ENCODE measurements around the gene GPHN.
A peak's percentile ranks its signal among the peaks of the same experiment; 100 is the strongest.

Gene GPHN

DNA sequence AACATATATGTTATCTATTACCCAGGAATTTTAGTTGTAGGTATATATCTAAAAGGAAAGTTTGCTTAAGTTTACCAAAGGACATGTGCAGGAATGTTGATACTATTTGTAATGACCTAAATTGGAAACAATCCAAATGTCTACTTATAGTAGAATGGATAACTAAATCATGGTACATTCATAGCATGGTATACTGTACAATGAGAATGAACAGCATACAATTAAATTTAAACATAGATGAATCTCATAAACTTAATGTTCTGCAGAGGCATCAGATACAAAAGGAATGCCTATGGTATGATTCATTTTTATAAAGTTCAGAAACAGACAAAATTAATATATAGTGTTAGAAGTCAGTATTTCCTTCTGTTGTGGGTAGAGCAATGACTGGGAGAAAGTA, 135.4 kb downstream of the GPHN start:
- no peaks in the 10 kb centered on the region for H3K27me3 ChIP-seq (ENCODE audit: control insufficient read depth in 5 of 5, insufficient read depth in 4 of 5, low read length in 5 of 5)
- no peak overlapping the region for H3K4me3 ChIP-seq (ENCODE audit: low read depth in 1 of 5, low read length in 5 of 5)
- H3K9me3 ChIP-seq (ENCODE audit: control insufficient read depth in 5 of 5, low read length in 5 of 5), result no peaks in the 10 kb centered on the region
- no peaks in the 10 kb centered on the region for H3K36me3 ChIP-seq (ENCODE audit: control insufficient read depth in 5 of 5, insufficient read depth in 5 of 5, low read length in 5 of 5)
- no peak overlapping the region for H3K27ac ChIP-seq (ENCODE audit: low read depth, low read length)
- no peaks in the 10 kb centered on the region for H3K4me1 ChIP-seq (ENCODE audit: control insufficient read depth in 5 of 5, insufficient read depth in 5 of 5, low read length in 5 of 5)
- H3K9ac ChIP-seq (ENCODE audit: low read length in 5 of 5), result no peak overlapping the region

GRCh38 chr14:66645716-66646115, 137.8 kb downstream of the GPHN start:
- Histone ChIP-seq H3K36me3 (ENCODE audit: control insufficient read depth in 5 of 5, insufficient read depth in 5 of 5, low read length in 5 of 5) (no peaks in the 10 kb centered on the region), H3K27ac (ENCODE audit: low read depth, low read length) (no peak overlapping the region), H3K27me3 (ENCODE audit: control insufficient read depth in 5 of 5, insufficient read depth in 4 of 5, low read length in 5 of 5) (no peaks in the 10 kb centered on the region), H3K4me1 (ENCODE audit: control insufficient read depth in 5 of 5, insufficient read depth in 5 of 5, low read length in 5 of 5) (peaks cover 0 to 11% (median 0%) of the 10 kb centered on the region in 5 donors), H3K9me3 (ENCODE audit: control insufficient read depth in 5 of 5, low read length in 5 of 5) (no peaks in the 10 kb centered on the region), H3K4me3 (ENCODE audit: low read depth in 1 of 5, low read length in 5 of 5) (no peak overlapping the region), H3K9ac (ENCODE audit: low read length in 5 of 5) (no peak overlapping the region)

- Histone ChIP-seq H3K36me3 (ENCODE audit: control insufficient read depth in 5 of 5, insufficient read depth in 5 of 5, low read length in 5 of 5) (no peaks in the 10 kb centered on the region), H3K27me3 (ENCODE audit: control insufficient read depth in 5 of 5, insufficient read depth in 4 of 5, low read length in 5 of 5) (no peaks in the 10 kb centered on the region), H3K4me1 (ENCODE audit: control insufficient read depth in 5 of 5, insufficient read depth in 5 of 5, low read length in 5 of 5) (peaks cover 8 to 26% (median 16%) of the 10 kb centered on the region in 5 donors), H3K27ac (ENCODE audit: low read depth, low read length) (no peak overlapping the region), H3K9ac (ENCODE audit: low read length in 5 of 5) (no peak overlapping the region), H3K4me3 (ENCODE audit: low read depth in 1 of 5, low read length in 5 of 5) (no peak overlapping the region), H3K9me3 (ENCODE audit: control insufficient read depth in 5 of 5, low read length in 5 of 5) (no peaks in the 10 kb centered on the region)
These were observed 141.6 kb downstream of the GPHN start for GRCh38 chr14:66649498-66649897.

- no peaks in the 10 kb centered on the region for H3K9me3 ChIP-seq (ENCODE audit: control insufficient read depth in 5 of 5, low read length in 5 of 5)
- no peaks in the 10 kb centered on the region for H3K36me3 ChIP-seq (ENCODE audit: control insufficient read depth in 5 of 5, insufficient read depth in 5 of 5, low read length in 5 of 5)
- no peak overlapping the region for H3K9ac ChIP-seq (ENCODE audit: low read length in 5 of 5)
- no peaks in the 10 kb centered on the region for H3K27me3 ChIP-seq (ENCODE audit: control insufficient read depth in 5 of 5, insufficient read depth in 4 of 5, low read length in 5 of 5)
- peak overlapping the region in 1 of 5 donors; percentile 8 for H3K4me3 ChIP-seq (ENCODE audit: low read depth in 1 of 5, low read length in 5 of 5)
- peaks cover 8 to 26% (median 16%) of the 10 kb centered on the region in 5 donors for H3K4me1 ChIP-seq (ENCODE audit: control insufficient read depth in 5 of 5, insufficient read depth in 5 of 5, low read length in 5 of 5)
- peak overlapping the region; percentile 69 for H3K27ac ChIP-seq (ENCODE audit: low read depth, low read length)
These were observed 142.6 kb downstream of the GPHN start for GRCh38 chr14:66650491-66650911.

DNA sequence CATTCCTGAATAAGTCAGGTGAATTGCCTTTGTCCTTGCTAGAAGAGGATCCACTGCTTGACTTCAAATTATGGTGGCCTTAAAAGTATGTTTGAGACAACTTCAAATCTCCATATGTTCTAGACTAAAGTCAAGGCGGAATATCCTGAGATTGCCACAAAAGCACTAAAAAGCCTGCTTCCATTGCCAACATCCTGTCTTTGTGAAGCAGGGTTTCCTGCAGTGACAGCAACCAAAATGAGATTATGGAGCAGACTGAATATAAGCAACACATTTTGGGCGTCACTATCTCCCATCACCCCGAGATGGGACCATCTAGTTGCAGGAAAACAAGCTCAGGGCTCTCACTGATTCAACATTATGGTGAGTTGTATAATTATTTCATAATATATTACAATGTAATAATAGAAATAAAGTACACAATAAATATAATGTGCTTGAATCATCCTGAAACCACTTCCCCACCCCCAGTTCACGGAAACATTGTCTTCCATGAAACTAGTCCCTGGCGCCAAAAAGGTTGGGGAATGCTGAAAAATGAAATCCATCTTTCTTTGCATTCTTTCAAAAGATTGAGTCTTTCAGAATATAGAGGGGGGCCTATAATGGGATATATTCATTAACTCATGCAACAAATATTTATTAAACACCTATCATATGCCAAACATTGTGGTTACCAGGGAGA, 143.7 kb downstream of the GPHN start:
- no peaks in the 10 kb centered on the region for H3K27me3 ChIP-seq (ENCODE audit: control insufficient read depth in 5 of 5, insufficient read depth in 4 of 5, low read length in 5 of 5)
- H3K36me3 ChIP-seq (ENCODE audit: control insufficient read depth in 5 of 5, insufficient read depth in 5 of 5, low read length in 5 of 5), result no peaks in the 10 kb centered on the region
- H3K27ac ChIP-seq (ENCODE audit: low read depth, low read length), result peak overlapping the region; percentile 69
- H3K4me1 ChIP-seq (ENCODE audit: control insufficient read depth in 5 of 5, insufficient read depth in 5 of 5, low read length in 5 of 5), result peaks cover 8 to 26% (median 16%) of the 10 kb centered on the region in 5 donors
- H3K9ac ChIP-seq (ENCODE audit: low read length in 5 of 5), result no peak overlapping the region
- H3K9me3 ChIP-seq (ENCODE audit: control insufficient read depth in 5 of 5, low read length in 5 of 5), result peaks cover 0 to under 1% (median 0%) of the 10 kb centered on the region in 5 donors
- peak overlapping the region in 1 of 5 donors; percentile 14 for H3K4me3 ChIP-seq (ENCODE audit: low read depth in 1 of 5, low read length in 5 of 5)

DNA sequence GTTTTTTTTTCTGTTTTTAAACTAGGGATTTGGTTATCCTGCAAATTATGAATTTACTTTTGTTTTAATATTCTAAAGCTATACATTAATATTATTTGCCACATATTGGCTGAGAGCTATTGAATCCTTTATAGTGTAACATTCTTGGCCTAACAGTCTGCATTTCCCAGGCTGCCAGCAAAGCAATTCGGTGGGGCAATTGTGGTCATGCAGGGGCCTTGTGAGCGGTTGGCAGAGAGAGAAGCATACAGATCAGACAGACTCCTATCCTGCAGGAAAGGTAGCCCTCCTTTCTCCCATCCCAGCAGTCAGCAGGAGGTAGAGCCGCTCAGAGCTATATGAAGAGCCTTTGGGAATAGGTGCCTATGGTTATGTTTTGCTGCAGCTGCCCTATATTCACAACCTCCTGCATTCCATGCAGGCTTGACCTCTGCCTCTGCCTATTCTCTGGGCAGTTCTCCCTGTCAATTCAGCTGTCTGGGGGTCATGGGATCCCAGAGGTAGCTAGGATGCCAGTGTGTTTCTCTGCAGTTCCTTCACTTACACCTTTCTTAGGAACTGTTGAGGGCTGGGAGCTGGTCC, 144.7 kb downstream of the GPHN start:
- Histone ChIP-seq H3K36me3 (ENCODE audit: control insufficient read depth in 5 of 5, insufficient read depth in 5 of 5, low read length in 5 of 5) (no peaks in the 10 kb centered on the region), H3K4me1 (ENCODE audit: control insufficient read depth in 5 of 5, insufficient read depth in 5 of 5, low read length in 5 of 5) (peaks cover 8 to 26% (median 16%) of the 10 kb centered on the region in 5 donors), H3K9ac (ENCODE audit: low read length in 5 of 5) (no peak overlapping the region), H3K4me3 (ENCODE audit: low read depth in 1 of 5, low read length in 5 of 5) (no peak overlapping the region), H3K27ac (ENCODE audit: low read depth, low read length) (no peak overlapping the region), H3K27me3 (ENCODE audit: control insufficient read depth in 5 of 5, insufficient read depth in 4 of 5, low read length in 5 of 5) (no peaks in the 10 kb centered on the region), H3K9me3 (ENCODE audit: control insufficient read depth in 5 of 5, low read length in 5 of 5) (peaks cover 1 to 10% (median 7%) of the 10 kb centered on the region in 5 donors)

GRCh38 chr14:66657780-66658179, 149.8 kb downstream of the GPHN start:
- Histone ChIP-seq H3K27me3 (ENCODE audit: control insufficient read depth in 5 of 5, insufficient read depth in 4 of 5, low read length in 5 of 5) (no peaks in the 10 kb centered on the region), H3K27ac (ENCODE audit: low read depth, low read length) (no peak overlapping the region), H3K9me3 (ENCODE audit: control insufficient read depth in 5 of 5, low read length in 5 of 5) (peaks cover 4 to 18% (median 11%) of the 10 kb centered on the region in 5 donors)

GRCh38 chr14:66662374-66662773, 154.4 kb downstream of the GPHN start:
- peaks cover 0 to 3% (median 0%) of the 10 kb centered on the region in 5 donors for H3K4me1 ChIP-seq (ENCODE audit: control insufficient read depth in 5 of 5, insufficient read depth in 5 of 5, low read length in 5 of 5)
- no peak overlapping the region for H3K4me3 ChIP-seq (ENCODE audit: low read depth in 1 of 5, low read length in 5 of 5)
- H3K27ac ChIP-seq (ENCODE audit: low read depth, low read length), result no peak overlapping the region
- peaks cover under 1 to 11% (median 7%) of the 10 kb centered on the region in 5 donors for H3K9me3 ChIP-seq (ENCODE audit: control insufficient read depth in 5 of 5, low read length in 5 of 5)
- H3K27me3 ChIP-seq (ENCODE audit: control insufficient read depth in 5 of 5, insufficient read depth in 4 of 5, low read length in 5 of 5), result no peaks in the 10 kb centered on the region
- no peak overlapping the region for H3K9ac ChIP-seq (ENCODE audit: low read length in 5 of 5)
- H3K36me3 ChIP-seq (ENCODE audit: control insufficient read depth in 5 of 5, insufficient read depth in 5 of 5, low read length in 5 of 5), result no peaks in the 10 kb centered on the region

More at GRCh38 chr14:66657780-66658179, 149.8 kb downstream of the GPHN start:
- peaks cover under 1 to 9% (median 3%) of the 10 kb centered on the region in 5 donors for H3K4me1 ChIP-seq (ENCODE audit: control insufficient read depth in 5 of 5, insufficient read depth in 5 of 5, low read length in 5 of 5)
- no peak overlapping the region for H3K9ac ChIP-seq (ENCODE audit: low read length in 5 of 5)
- peak overlapping the region in 1 of 5 donors; percentile 15 for H3K4me3 ChIP-seq (ENCODE audit: low read depth in 1 of 5, low read length in 5 of 5)
- H3K36me3 ChIP-seq (ENCODE audit: control insufficient read depth in 5 of 5, insufficient read depth in 5 of 5, low read length in 5 of 5), result no peaks in the 10 kb centered on the region

- Histone ChIP-seq H3K4me3 (ENCODE audit: low read depth in 1 of 5, low read length in 5 of 5) (no peak overlapping the region), H3K4me1 (ENCODE audit: control insufficient read depth in 5 of 5, insufficient read depth in 5 of 5, low read length in 5 of 5) (no peaks in the 10 kb centered on the region), H3K27me3 (ENCODE audit: control insufficient read depth in 5 of 5, insufficient read depth in 4 of 5, low read length in 5 of 5) (no peaks in the 10 kb centered on the region), H3K36me3 (ENCODE audit: control insufficient read depth in 5 of 5, insufficient read depth in 5 of 5, low read length in 5 of 5) (no peaks in the 10 kb centered on the region), H3K9ac (ENCODE audit: low read length in 5 of 5) (no peak overlapping the region), H3K9me3 (ENCODE audit: control insufficient read depth in 5 of 5, low read length in 5 of 5) (peaks cover 2 to 33% (median 18%) of the 10 kb centered on the region in 5 donors), H3K27ac (ENCODE audit: low read depth, low read length) (no peak overlapping the region)
These were observed 169.8 kb downstream of the GPHN start for GRCh38 chr14:66677780-66678179.

DNA sequence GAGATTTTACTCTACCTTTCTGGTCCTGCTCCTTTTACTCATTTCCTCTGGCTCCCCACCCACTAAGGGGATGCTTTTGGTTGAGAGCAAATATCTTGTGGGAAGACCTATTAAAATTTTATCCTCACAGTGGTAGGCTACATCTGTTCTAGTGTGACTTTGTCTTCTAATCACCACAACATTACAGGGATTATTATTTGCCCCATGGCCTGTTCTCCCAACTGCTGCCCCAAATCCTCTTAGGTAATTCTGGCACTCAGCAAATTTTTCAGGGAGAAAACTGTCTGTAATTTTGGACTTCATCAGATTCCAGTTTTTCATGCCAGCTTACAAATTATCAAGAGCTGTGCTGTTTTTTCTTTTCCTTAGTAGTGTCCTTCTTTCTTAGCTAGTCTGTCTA, 172.3 kb downstream of the GPHN start:
- Histone ChIP-seq H3K9ac (ENCODE audit: low read length in 5 of 5) (no peak overlapping the region), H3K27ac (ENCODE audit: low read depth, low read length) (no peak overlapping the region), H3K4me1 (ENCODE audit: control insufficient read depth in 5 of 5, insufficient read depth in 5 of 5, low read length in 5 of 5) (no peaks in the 10 kb centered on the region), H3K9me3 (ENCODE audit: control insufficient read depth in 5 of 5, low read length in 5 of 5) (peaks cover 2 to 28% (median 18%) of the 10 kb centered on the region in 5 donors), H3K4me3 (ENCODE audit: low read depth in 1 of 5, low read length in 5 of 5) (no peak overlapping the region), H3K36me3 (ENCODE audit: control insufficient read depth in 5 of 5, insufficient read depth in 5 of 5, low read length in 5 of 5) (no peaks in the 10 kb centered on the region), H3K27me3 (ENCODE audit: control insufficient read depth in 5 of 5, insufficient read depth in 4 of 5, low read length in 5 of 5) (no peaks in the 10 kb centered on the region)

Measured in subcutaneous abdominal adipose tissue (tissue), 5 donors.